ENCODE measurements around the gene ALG3. TPM values are rescaled to one million over a fixed set of nuclear protein-coding genes. Genes with fewer than 3 reads are reported as not detected.

The ALG3 gene
- total RNA-seq, 1 donor from 2014 or later = 38.6 TPM

- DNase-seq (ENCODE audit: low spot score) = no peak
- Mint-ChIP-seq H3K9me3 (ENCODE audit: unreplicated experiment) (no peaks in the 10 kb centered on the region), H3K36me3 (ENCODE audit: low read depth, unreplicated experiment) (peaks cover 18% of the 10 kb centered on the region)
Measured at GRCh38 chr3:184238246-184238818, 10.4 kb downstream of the ALG3 start.

GRCh38 chr3:184237807-184238206, 11.0 kb downstream of the ALG3 start:
- no peak overlapping the region for H3K4me3 Mint-ChIP-seq (ENCODE audit: unreplicated experiment)
- peaks cover 24% of the 10 kb centered on the region for H3K27me3 Mint-ChIP-seq (ENCODE audit: unreplicated experiment)
- H3K36me3 Mint-ChIP-seq (ENCODE audit: low read depth, unreplicated experiment) = peaks cover 13% of the 10 kb centered on the region
- DNase-seq (ENCODE audit: low spot score) = no peak
- no peaks in the 10 kb centered on the region for H3K9me3 Mint-ChIP-seq (ENCODE audit: unreplicated experiment)
- H3K4me1 Mint-ChIP-seq (ENCODE audit: unreplicated experiment) = peaks cover 12% of the 10 kb centered on the region
- no peak for TF ChIP-seq CTCF (IDR thresholded peaks at IDR 0.05; ENCODE audit: unreplicated experiment)
- no peak overlapping the region for H3K27ac Mint-ChIP-seq (ENCODE audit: unreplicated experiment)

More at GRCh38 chr3:184238246-184238818, 10.4 kb downstream of the ALG3 start:
- H3K27me3 Mint-ChIP-seq (ENCODE audit: unreplicated experiment) = peaks cover 21% of the 10 kb centered on the region
- TF ChIP-seq CTCF (IDR thresholded peaks at IDR 0.05; ENCODE audit: unreplicated experiment) = no peak
- no peak overlapping the region for H3K27ac Mint-ChIP-seq (ENCODE audit: unreplicated experiment)
- H3K4me1 Mint-ChIP-seq (ENCODE audit: unreplicated experiment) = peaks cover 12% of the 10 kb centered on the region
- H3K4me3 Mint-ChIP-seq (ENCODE audit: unreplicated experiment) = no peak overlapping the region

- DNase-seq (ENCODE audit: low spot score) = no peak
Measured at GRCh38 chr3:184237211-184237610, 11.6 kb downstream of the ALG3 start.

GRCh38 chr3:184236636-184237035, 12.1 kb downstream of the ALG3 start:
- no peak overlapping the region for H3K4me3 Mint-ChIP-seq (ENCODE audit: unreplicated experiment)
- no peak overlapping the region for H3K27ac Mint-ChIP-seq (ENCODE audit: unreplicated experiment)
- H3K36me3 Mint-ChIP-seq (ENCODE audit: low read depth, unreplicated experiment) = peaks cover 8% of the 10 kb centered on the region
- H3K4me1 Mint-ChIP-seq (ENCODE audit: unreplicated experiment) = peaks cover 16% of the 10 kb centered on the region
- no peak for TF ChIP-seq CTCF (IDR thresholded peaks at IDR 0.05; ENCODE audit: unreplicated experiment)
- H3K27me3 Mint-ChIP-seq (ENCODE audit: unreplicated experiment) = peaks cover 34% of the 10 kb centered on the region
- no peak for DNase-seq (ENCODE audit: low spot score)
- no peaks in the 10 kb centered on the region for H3K9me3 Mint-ChIP-seq (ENCODE audit: unreplicated experiment)

More at GRCh38 chr3:184237211-184237610, 11.6 kb downstream of the ALG3 start:
- TF ChIP-seq CTCF (IDR thresholded peaks at IDR 0.05; ENCODE audit: unreplicated experiment) = no peak
- peak overlapping the region; percentile 45 for H3K4me3 Mint-ChIP-seq (ENCODE audit: unreplicated experiment)
- H3K9me3 Mint-ChIP-seq (ENCODE audit: unreplicated experiment) = no peaks in the 10 kb centered on the region
- H3K36me3 Mint-ChIP-seq (ENCODE audit: low read depth, unreplicated experiment) = peaks cover 7% of the 10 kb centered on the region
- H3K4me1 Mint-ChIP-seq (ENCODE audit: unreplicated experiment) = peaks cover 14% of the 10 kb centered on the region
- H3K27ac Mint-ChIP-seq (ENCODE audit: unreplicated experiment) = no peak overlapping the region
- peaks cover 28% of the 10 kb centered on the region for H3K27me3 Mint-ChIP-seq (ENCODE audit: unreplicated experiment)

GRCh38 chr3:184236033-184236410, 12.7 kb downstream of the ALG3 start:
- peaks cover 22% of the 10 kb centered on the region for H3K4me1 Mint-ChIP-seq (ENCODE audit: unreplicated experiment)
- H3K9me3 Mint-ChIP-seq (ENCODE audit: unreplicated experiment) = no peaks in the 10 kb centered on the region
- peaks cover 40% of the 10 kb centered on the region for H3K27me3 Mint-ChIP-seq (ENCODE audit: unreplicated experiment)
- peaks cover 14% of the 10 kb centered on the region for H3K36me3 Mint-ChIP-seq (ENCODE audit: low read depth, unreplicated experiment)
- TF ChIP-seq CTCF (IDR thresholded peaks at IDR 0.05; ENCODE audit: unreplicated experiment) = no peak
- peak overlapping the region; percentile 11 for H3K4me3 Mint-ChIP-seq (ENCODE audit: unreplicated experiment)
- no peak overlapping the region for H3K27ac Mint-ChIP-seq (ENCODE audit: unreplicated experiment)
- no peak for DNase-seq (ENCODE audit: low spot score)

Measured in endothelial cell (in vitro differentiated cells).